Body of pancreas (tissue), 4 donors: ENCODE measurements around the gene TSPEAR. TPM values are rescaled to one million over a fixed set of nuclear protein-coding genes. Genes with fewer than 3 reads are reported as not detected.

Experiments
- ATAC-seq: fragments of 150-250 bp; one replicate; pipeline ENCODE4 v1.9.1; 2016
- DNase-seq, 4 donors: peaks; one replicate each; pipeline ENCODE4 v3.0.0-alpha.2; 2019
- H3K27ac ChIP-seq, 4 donors: fragments of 200-600 bp; sonication (generic); 1 replicate in 3 of 4; 2 replicates in 1 of 4; pipeline versions ENCODE4 v1.5.1 to v1.6.1; 2016 to 2019; ENCODE audit warnings: mild to moderate bottlenecking in 1 of 4, mixed read lengths in 1 of 4, moderate library complexity in 1 of 4
- H3K27me3 ChIP-seq, 2 donors: fragments of 200-600 bp; sonication (generic); one replicate each; pipeline ENCODE4 v1.6.0; 2016; ENCODE audit warnings: mild to moderate bottlenecking in 1 of 2
- H3K36me3 ChIP-seq, 2 donors: fragments of 200-600 bp; sonication (generic); replicated peaks in 1 of 2; 2 replicates each; pipeline ENCODE4 v1.5.1; 2016; ENCODE audit warnings: low read depth in 2 of 2; ENCODE audit not compliant: insufficient read depth in 1 of 2
- H3K4me1 ChIP-seq: fragments of 200-600 bp; sonication (generic); one replicate; pipeline ENCODE4 v1.6.0; 2016
- H3K4me3 ChIP-seq, 2 donors: fragments of 200-600 bp; sonication (generic); 1 replicate in 1 of 2; 2 replicates in 1 of 2; pipeline ENCODE4 v1.5.1; 2016 to 2019
- H3K9me3 ChIP-seq, 3 donors: fragments of 200-600 bp; sonication (generic); 1 replicate in 2 of 3; 2 replicates in 1 of 3; pipeline ENCODE4 v1.5.1; 2016
- POLR2A ChIP-seq, 3 donors: fragments of 450-650 bp; IDR thresholded peaks; one replicate each; pipeline ENCODE4 v1.6.1; 2016; ENCODE audit warnings: antibody characterized with exemption in 3 of 3, mild to moderate bottlenecking in 2 of 3
- WGBS, 2 donors: methylation state at CpG; one replicate each; pipeline ENCODE4 v1.1.5; 2017; 5-methylcytosine and 5-hydroxymethylcytosine counted together
- intact Hi-C: fragments of 100-400 bp; cut with DNase I; formaldehyde crosslinking; loops from one replicate; pipeline ENCODE4 v1.15.1; 2023
- total RNA-seq, 2 donors: library from RNA; depleted of rRNA; stranded (reverse); fragments of >200 nt; gene quantifications; one replicate each; pipeline ENCODE4 v1.1.0, GENCODE V29; 2016
- TF ChIP-seq, protein P1 (sequence below), 7 experiments: fragments of 450-650 bp in 4 of 7; fragments of 200-600 bp in 3 of 7; sonication (generic) in 3 of 7; IDR thresholded peaks; one replicate each; pipeline ENCODE4 v1.5.1; 2016 to 2019; ENCODE audit warnings: antibody characterized with exemption in 7 of 7

The TSPEAR gene
- total RNA-seq, 2 donors from 2014 or later: 0.52 TPM; not detected in 1

DNA sequence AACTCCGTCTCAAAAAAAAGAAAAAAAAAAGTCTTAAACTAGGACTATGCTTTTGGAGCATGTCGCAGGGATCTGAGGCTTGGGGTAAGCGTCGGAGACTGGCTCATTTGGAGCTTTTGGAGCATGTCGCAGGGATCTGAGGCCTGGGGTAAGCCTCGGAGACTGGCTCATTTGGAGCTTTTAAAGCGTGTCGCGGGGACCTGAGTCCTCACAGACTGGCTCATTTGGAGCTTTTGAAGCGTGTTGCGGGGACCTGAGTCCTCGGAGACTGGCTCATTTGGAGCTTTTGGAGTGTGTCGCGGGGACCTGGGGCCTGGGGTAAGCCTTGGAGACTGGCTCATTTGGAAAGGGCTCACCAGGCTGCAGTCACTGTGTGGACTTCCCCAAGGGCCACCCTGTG, 13.6 kb upstream of the TSPEAR start:
- no peaks in the 10 kb centered on the region for H3K9me3 ChIP-seq
- no peaks in the 10 kb centered on the region for H3K36me3 ChIP-seq
- H3K27ac ChIP-seq: no peak overlapping the region
- peaks cover 0 to 11% of the 10 kb centered on the region in 2 donors for H3K27me3 ChIP-seq
- H3K4me3 ChIP-seq: no peak overlapping the region
- TF ChIP-seq POLR2A (IDR thresholded peaks at IDR 0.05): no peak
- TF ChIP-seq, protein P1, sequence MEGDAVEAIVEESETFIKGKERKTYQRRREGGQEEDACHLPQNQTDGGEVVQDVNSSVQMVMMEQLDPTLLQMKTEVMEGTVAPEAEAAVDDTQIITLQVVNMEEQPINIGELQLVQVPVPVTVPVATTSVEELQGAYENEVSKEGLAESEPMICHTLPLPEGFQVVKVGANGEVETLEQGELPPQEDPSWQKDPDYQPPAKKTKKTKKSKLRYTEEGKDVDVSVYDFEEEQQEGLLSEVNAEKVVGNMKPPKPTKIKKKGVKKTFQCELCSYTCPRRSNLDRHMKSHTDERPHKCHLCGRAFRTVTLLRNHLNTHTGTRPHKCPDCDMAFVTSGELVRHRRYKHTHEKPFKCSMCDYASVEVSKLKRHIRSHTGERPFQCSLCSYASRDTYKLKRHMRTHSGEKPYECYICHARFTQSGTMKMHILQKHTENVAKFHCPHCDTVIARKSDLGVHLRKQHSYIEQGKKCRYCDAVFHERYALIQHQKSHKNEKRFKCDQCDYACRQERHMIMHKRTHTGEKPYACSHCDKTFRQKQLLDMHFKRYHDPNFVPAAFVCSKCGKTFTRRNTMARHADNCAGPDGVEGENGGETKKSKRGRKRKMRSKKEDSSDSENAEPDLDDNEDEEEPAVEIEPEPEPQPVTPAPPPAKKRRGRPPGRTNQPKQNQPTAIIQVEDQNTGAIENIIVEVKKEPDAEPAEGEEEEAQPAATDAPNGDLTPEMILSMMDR (IDR thresholded peaks at IDR 0.05): no peak
- no peak for DNase-seq
- intact Hi-C loops: no loop called here
- no peaks in the 10 kb centered on the region for H3K4me1 ChIP-seq
- no peak for ATAC-seq
- WGBS, 2 donors: 73 to 80% methylated on average over 11 to 14 of the region's 14 CpGs

DNA sequence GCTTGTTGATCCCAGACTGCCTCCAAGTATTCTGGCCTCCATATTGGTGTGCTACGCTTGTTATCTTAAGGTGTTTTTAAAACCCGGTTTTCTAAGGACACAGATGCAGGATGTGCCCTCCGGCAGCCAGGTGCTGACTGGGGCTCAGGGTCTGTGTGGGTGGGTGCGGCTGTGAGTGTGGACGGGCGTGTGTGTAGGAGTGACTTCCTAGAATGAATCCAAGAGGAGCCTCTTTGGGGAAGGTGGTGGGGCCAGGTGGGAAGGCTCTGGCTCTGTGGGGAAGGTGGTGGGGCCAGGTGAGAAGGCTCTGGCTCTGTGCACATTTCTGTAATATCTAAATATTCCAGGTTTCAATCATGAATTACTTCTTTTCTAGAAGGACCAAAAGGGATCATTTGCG, 12.8 kb upstream of the TSPEAR start:
- H3K27me3 ChIP-seq: peaks cover 0 to 11% of the 10 kb centered on the region in 2 donors
- no peak for DNase-seq
- no peaks in the 10 kb centered on the region for H3K4me1 ChIP-seq
- no peak overlapping the region for H3K27ac ChIP-seq
- intact Hi-C loops: no loop called here
- H3K4me3 ChIP-seq: no peak overlapping the region
- H3K9me3 ChIP-seq: no peaks in the 10 kb centered on the region
- TF ChIP-seq POLR2A (IDR thresholded peaks at IDR 0.05): no peak
- TF ChIP-seq, protein P1 (IDR thresholded peaks at IDR 0.05): no peak
- ATAC-seq: no peak
- WGBS, 2 donors: 70 to 77% methylated on average over 7 of the region's 7 CpGs
- H3K36me3 ChIP-seq: no peaks in the 10 kb centered on the region

DNA sequence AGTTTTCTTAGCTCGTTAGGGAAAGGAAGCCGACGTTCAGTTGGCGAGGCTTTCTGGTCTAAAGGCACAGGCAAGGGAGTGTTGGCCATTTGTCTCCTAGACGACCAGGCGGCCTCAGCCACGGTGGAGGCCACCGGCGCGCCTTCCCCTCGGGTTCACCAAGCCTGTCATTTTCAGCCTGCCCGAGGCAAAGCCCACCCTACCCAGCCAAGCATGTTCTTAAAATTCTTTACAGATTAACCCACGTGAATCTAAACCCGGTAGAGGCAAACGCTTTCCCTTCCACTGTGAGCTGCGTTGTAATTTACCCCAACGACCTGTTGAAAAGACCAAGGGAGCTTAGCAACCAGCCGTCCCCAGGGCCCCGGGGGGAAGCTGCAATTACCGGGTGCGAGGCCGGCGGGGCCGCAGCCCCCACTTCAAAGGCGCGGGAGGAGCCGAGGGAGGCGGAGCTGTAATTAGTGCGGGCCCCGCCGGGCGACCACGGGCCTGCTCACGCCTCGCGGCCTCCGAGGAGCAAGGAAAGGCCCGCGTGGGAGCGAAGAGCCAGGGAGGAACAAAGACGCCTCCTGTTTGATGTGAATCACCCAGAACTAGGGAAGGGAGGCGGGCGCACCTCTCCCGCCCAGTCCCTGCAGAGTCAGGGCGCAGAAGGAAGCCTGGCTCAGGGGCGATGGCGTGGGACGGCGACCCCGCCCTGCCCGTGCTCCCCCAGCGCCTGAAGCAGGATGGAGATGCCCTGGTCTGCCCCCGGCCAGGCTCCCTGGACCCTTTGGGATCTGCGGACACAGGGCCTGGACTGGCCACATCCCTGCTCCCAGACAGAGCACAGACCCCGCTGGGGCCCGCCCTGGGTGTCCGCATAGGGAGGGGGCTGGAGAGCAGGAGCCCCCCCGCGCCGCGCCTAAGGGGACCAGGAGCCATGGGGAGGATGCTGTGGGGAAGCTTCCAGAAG, 12.1 kb upstream of the TSPEAR start:
- Histone ChIP-seq H3K36me3 (no peaks in the 10 kb centered on the region), H3K4me3 (no peak overlapping the region), H3K27me3 (peaks cover 0 to 11% of the 10 kb centered on the region in 2 donors), H3K4me1 (no peaks in the 10 kb centered on the region), H3K27ac (no peak overlapping the region), H3K9me3 (no peaks in the 10 kb centered on the region)
- 23% methylated on average over 48 to 58 of the region's 61 CpGs for WGBS, 2 donors
- DNase-seq: no peak
- TF ChIP-seq, protein P1 (IDR thresholded peaks at IDR 0.05): no peak
- TF ChIP-seq POLR2A (IDR thresholded peaks at IDR 0.05): no peak
- ATAC-seq: no peak
- intact Hi-C loops: no loop called here

DNA sequence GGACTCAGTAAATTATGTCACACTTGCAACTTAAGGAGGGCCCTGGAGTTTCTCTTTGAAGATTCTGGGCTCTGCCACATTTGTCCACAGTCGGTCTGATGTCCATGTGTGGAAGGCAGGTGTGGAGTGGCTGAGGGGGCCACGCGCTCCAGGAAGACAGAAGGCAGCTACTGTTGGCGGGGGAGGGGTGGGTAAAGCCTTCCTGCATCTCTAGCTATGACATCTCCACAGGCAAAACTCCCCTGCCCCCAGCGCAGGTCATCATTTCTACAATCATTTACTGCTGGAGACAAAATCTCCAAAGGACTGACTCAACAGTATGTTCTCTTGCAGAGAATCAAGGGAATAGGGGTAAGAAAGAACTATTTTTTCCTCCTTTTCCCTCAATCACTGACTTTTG, 11.4 kb upstream of the TSPEAR start:
- TF ChIP-seq, protein P1 (IDR thresholded peaks at IDR 0.05): no peak
- TF ChIP-seq POLR2A (IDR thresholded peaks at IDR 0.05): no peak
- WGBS, 2 donors: 64 to 77% methylated on average over 5 of the region's 5 CpGs
- no peaks in the 10 kb centered on the region for H3K36me3 ChIP-seq
- H3K4me1 ChIP-seq: no peaks in the 10 kb centered on the region
- no peak overlapping the region for H3K27ac ChIP-seq
- DNase-seq (no peak), ATAC-seq (no peak)
- H3K4me3 ChIP-seq: no peak overlapping the region
- intact Hi-C loops: no loop called here
- H3K27me3 ChIP-seq: peaks cover 0 to 11% of the 10 kb centered on the region in 2 donors
- no peaks in the 10 kb centered on the region for H3K9me3 ChIP-seq
